GM19023 (cell line): Measurements from ENCODE around the gene ZNF423.
"Not testable (repeated sequence)": the region's sequence is repeated elsewhere in the genome, so short reads cannot be mapped to it uniquely, and the experiment has no call there.

Experiments used
- ATAC-seq: cut with Tn5 transposase; IDR thresholded peaks from one replicate; pipeline ENCODE4 v1.9.1; 2021; ENCODE audit warnings: mild to moderate bottlenecking, moderate library complexity; ENCODE audit not compliant: unreplicated experiment

The ZNF423 gene

GRCh38 chr16:49523435-49524159 lies 332.3 kb downstream of the ZNF423 start:
- ATAC-seq = no peak

DNA sequence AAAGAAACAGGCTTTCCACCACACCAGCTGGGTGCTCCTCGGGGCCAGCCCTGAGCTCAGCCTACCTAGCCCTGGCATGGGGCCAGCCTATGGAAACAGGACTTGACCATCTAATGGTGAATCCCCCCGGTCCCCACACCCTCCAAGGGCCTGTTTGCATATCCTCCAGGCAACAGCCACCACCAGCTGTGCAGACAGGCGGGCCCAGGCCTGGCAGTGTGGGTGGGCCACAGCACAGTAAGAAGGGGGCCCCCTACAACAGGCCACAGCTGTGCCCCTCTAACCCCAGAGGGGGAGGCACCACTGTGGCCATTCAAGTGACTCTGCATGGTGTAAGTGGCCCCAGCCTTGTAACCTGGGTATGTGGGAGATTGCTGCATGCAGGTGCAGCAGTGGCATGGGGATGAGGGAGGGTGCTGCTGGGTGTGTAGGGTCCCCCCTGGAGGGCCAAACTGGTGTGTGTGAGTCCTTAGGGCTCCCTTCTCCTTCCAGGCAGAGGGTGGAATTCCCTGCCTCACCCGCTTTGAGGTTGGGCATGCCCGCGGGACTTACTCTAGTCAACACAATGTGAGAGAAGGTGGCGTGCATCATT lies 334.1 kb downstream of the ZNF423 start:
- no peak for ATAC-seq

- ATAC-seq = no peak
Observed at GRCh38 chr16:49520492-49521038, 335.3 kb downstream of the ZNF423 start.

- ATAC-seq = no peak
Observed at GRCh38 chr16:49519741-49520140, 336.2 kb downstream of the ZNF423 start.

- no peak for ATAC-seq
Observed at GRCh38 chr16:49519008-49519656, 336.8 kb downstream of the ZNF423 start.

DNA sequence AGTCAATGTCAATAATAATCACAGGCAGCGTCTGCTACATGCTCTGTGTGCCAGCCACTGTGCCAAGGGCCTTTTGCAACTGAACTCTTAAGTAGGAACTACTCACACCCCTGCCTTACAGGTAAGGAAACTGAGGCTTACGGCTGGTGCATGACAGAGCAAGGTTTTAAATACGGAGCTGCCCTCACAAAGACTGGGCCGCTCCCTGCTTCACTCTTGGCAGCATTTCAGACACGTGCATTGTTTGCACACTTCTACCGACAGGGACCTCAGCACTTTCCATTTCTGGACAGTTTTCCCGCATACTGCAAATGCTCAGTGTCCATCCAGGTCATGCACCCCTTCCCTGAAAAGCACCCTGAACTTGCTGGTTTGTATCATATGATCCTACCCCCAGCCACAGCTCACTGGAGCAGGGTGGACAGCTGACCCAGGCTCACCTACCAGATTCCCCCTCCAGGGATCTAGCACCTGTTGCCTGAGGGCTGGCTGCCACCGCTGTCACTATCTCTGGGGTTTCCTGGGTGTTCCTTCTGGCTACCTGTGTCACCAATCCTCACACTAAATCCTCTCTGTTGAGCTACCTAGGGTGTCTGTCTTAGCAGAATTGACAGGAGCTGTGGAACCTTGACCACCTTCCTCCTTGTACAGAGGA lies 339.4 kb downstream of the ZNF423 start:
- no peak for ATAC-seq

- ATAC-seq = no peak
Observed at GRCh38 chr16:49515861-49516260, 340.1 kb downstream of the ZNF423 start.

GRCh38 chr16:49515016-49515565 lies 340.8 kb downstream of the ZNF423 start:
- no peak for ATAC-seq

DNA sequence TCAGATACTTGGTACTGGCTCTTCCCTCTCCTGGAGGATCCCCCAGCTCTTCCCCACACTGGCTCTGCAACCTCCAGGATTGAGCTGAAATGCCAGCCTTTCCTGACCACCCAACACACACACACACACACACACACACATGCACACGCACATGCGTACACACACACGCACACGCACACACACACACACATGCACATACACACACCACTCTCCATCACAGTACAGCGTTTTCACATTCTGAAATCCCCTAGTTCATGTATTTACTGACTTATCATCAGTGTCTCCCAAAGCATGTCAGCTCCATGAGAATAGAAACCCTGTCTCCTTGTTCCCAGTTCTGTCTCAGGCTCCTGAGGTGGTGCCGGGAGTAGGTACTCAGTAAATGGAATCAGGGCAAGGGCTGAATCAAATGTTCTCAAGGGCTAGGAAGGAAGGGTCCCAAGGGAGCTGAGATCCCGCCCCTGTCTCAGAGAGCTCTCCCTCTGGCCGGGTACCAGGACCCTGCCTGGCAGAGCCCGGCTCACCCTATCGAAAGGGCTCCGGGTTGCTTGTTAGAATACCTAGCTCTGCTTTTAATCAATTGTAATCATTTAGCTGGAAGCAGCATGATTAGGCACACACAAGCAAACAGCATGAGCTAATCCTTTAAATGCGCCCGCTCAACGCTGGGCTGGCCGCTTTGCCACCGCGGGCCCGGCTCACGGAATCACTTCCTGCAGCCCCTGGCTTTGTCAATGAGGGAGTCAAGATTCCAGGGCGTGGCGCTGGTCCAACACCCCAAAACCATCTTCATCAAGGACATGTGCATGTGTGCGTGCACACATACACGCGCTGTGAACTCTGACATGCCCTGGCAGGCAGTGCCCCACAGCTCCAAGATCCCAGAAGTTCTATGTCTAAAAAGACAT lies 341.6 kb downstream of the ZNF423 start:
- no peak for ATAC-seq

- ATAC-seq = no peak
Observed at GRCh38 chr16:49513040-49513439, 342.9 kb downstream of the ZNF423 start.

- no peak for ATAC-seq
Observed at GRCh38 chr16:49510654-49511305, 345.1 kb downstream of the ZNF423 start.

DNA sequence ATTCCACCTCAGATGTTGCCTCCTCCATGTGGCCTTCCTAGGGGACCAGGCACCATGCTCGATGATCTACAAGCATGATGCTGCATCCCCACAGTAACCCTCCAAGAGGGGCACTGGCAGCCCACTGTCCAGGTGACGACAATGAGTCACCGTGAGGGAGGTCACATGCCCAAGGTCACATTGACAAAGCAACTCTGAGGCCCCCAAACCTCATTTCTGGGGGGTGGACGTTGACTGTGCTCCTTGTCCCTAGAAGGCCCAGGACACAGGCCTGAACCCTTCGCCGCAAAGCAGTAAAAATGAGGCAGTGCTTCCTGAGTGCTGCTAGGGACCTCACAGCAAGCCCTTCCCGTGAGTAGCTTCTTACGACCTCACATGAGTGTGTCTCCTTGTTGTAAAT lies 345.8 kb downstream of the ZNF423 start:
- no peak for ATAC-seq

DNA sequence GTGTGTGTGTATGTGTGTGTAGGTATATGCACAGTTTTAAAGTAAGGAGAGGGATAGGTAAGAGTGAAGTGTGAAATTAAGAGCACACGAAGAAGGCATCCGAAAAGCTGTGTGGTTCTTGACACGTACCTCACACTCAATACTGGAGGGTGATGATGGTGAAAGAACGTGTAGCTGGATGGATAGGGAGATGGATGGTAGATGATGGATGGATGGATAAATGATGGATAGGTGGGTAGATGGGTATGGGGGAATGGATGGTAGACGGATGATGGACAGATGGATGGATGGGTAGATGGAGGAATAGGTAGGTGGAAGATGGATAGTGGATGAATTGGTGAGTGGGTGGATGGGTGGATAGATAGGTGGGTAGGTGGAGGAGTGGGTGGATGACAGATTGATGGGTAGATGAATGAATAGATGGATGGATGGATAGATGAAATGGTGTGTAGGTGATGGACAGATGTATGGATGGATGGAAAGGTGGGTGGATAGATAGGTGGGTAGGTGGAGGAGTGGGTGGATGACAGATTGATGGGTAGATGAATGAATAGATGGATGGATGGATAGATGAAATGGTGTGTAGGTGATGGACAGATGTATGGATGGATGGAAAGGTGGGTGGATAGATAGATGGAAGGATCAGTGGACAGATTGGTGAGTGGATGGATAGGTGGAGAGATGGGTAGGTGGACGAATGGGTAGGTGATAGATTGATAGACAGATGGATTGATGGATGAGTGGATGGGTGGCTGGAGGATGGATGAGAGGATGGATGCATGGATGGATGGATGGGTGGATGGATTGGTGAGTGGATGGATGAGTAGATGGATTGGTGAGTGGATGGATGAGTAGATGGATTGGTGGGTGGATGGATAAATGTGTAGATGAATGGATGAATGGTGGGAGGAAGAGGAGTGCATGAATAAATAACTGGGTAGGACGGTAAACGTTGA lies 349.6 kb downstream of the ZNF423 start:
- not testable (repeated sequence) for ATAC-seq

DNA sequence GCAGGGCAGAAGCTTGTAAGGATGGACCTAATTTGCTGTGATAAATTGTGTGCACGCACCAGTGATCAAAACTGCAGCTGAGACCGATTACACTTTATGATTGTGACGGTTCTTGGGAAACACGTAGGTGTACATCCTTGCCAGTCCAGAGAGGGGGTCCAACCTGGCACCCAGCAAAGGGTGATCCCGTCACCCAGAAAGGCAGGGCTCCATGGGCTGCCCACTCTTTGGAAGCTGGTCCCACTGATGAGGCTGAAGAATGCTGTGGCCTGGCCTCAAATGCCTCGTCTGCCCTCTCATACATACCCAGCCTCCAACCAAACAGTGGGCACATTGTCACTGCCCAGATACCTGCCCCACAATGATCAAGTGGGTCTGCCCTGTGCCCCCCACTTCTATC lies 350.4 kb downstream of the ZNF423 start:
- no peak for ATAC-seq

- no peak for ATAC-seq
Observed at GRCh38 chr16:49504626-49505025, 351.3 kb downstream of the ZNF423 start.

DNA sequence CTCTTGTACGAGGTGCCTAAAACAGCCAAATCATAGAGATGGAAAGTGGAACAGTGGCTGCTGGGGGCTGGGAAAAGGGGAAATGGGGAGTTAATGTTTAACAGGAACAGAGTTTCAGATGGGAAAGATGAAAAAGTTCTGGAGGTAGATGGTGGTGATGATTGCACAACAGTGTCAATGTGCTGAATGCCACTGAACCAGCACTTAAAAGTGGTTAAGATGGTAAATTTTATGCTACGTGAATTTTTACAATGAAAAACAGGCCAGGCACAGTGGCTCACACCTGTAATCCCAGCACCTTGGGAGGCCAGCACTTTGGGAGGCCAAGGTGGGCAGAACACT lies 351.9 kb downstream of the ZNF423 start:
- no peak for ATAC-seq

DNA sequence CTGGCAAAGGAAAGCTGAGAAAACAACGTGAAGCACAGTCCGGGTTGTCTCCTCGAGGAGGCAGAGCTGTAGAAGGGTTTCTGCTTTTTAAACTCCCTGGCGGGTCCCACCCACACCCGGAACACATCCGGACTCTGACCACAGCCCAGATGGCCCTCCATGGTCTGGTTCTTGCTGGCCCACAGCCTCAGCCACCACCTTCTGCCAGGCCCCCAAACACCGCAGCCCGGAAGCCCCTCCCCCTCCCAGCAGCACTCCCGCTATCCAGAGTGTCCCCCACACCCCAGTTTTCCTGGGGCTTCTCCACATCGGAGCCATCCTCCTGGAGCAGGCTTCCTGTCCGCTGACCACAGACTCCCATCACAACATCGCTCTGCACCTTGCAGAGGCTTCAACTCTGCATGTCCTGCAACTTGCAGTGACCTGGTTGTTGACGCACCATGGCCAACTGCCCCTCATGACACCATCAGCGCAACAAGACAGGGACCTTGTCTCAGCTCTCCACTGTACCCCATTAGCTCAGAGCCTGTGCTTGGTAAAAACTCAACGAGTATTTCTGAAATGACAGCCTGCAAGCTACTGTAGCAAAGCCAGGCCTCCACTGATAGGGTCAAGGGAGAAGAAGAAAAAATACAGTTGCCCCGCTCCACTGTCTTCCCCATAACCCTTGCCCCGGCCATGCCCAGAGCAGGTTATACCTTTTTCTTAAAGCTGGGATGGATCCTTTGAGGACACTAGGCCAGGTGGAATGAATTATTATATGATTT lies 352.5 kb downstream of the ZNF423 start:
- no peak for ATAC-seq
